ENCODE results near the gene ADI1.

DNA sequence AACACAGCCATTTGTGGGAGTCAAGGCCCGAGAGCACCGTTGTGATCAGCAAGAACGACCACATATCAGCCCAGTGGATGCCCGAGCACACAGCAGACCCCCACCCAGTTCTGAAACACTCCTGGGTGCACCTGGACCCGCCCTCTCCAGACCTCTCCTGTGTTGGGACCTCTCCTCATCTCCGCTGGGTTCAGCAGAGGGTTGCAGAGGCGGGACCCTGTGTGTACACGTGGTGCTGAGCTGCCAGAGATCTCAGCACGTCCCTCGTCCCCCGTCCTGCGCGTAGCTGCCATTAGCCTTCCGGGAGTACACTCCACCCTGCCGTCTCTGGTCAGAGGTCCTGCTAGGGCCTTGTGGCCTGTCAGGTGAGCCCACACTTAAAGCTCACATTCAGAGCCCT lies 51.7 kb downstream of the ADI1 start:
- TF ChIP-seq, protein P1, sequence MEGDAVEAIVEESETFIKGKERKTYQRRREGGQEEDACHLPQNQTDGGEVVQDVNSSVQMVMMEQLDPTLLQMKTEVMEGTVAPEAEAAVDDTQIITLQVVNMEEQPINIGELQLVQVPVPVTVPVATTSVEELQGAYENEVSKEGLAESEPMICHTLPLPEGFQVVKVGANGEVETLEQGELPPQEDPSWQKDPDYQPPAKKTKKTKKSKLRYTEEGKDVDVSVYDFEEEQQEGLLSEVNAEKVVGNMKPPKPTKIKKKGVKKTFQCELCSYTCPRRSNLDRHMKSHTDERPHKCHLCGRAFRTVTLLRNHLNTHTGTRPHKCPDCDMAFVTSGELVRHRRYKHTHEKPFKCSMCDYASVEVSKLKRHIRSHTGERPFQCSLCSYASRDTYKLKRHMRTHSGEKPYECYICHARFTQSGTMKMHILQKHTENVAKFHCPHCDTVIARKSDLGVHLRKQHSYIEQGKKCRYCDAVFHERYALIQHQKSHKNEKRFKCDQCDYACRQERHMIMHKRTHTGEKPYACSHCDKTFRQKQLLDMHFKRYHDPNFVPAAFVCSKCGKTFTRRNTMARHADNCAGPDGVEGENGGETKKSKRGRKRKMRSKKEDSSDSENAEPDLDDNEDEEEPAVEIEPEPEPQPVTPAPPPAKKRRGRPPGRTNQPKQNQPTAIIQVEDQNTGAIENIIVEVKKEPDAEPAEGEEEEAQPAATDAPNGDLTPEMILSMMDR (IDR thresholded peaks at IDR 0.05), result no peak
- TF ChIP-seq POLR2A (IDR thresholded peaks at IDR 0.05), result no peak
